Right cardiac atrium (tissue), 5 donors: ENCODE data around the gene LDHD. TPM values are rescaled to one million over a fixed set of nuclear protein-coding genes. Genes with fewer than 3 reads are reported as not detected.
"Not testable (repeated sequence)": the region's sequence is repeated elsewhere in the genome, so short reads cannot be mapped to it uniquely, and the experiment has no call there.

Experiments
- ATAC-seq, 2 donors: fragments of 200-7000 bp; cut with Tn5 transposase; one replicate each; pipeline versions ENCODE4 v1.8.0 to v1.9.1; 2020; ENCODE audit warnings: moderate library complexity in 2 of 2, mild to moderate bottlenecking in 1 of 2
- DNase-seq, 3 donors: peaks; one replicate each; pipeline ENCODE4 v3.0.0-alpha.2; 2020
- H3K27ac ChIP-seq: one replicate; pipeline ENCODE4 v1.5.1; 2013; ENCODE audit warnings: mild to moderate bottlenecking, low read length, control low read depth, moderate library complexity
- H3K27me3 ChIP-seq: one replicate; pipeline ENCODE4 v1.6.1; 2013; ENCODE audit not compliant: control insufficient read depth, insufficient read depth
- H3K4me1 ChIP-seq: one replicate; pipeline ENCODE4 v1.6.1; 2013; ENCODE audit warnings: low read length; ENCODE audit not compliant: control insufficient read depth, insufficient read depth
- H3K4me3 ChIP-seq: one replicate; pipeline ENCODE4 v1.5.1; 2013; ENCODE audit warnings: low read length, control low read depth
- H3K9me3 ChIP-seq: one replicate; pipeline ENCODE4 v1.6.1; 2013; ENCODE audit warnings: low read length; ENCODE audit not compliant: control insufficient read depth
- WGBS: extraction: QIAGEN DNeasy Blood & Tissue Kit; methylation state at CpG from one replicate; pipeline ENCODE4 v1.1.7; 2013; 5-methylcytosine and 5-hydroxymethylcytosine counted together
- intact Hi-C, 4 donors: fragments of 100-400 bp; cut with DNase I; formaldehyde crosslinking; loops; one replicate each; pipeline versions ENCODE4 v1.11.0 to v1.14.0; 2022 to 2023
- polyA plus RNA-seq: library from polyadenylated mRNA; stranded (reverse); fragments of 200-250 nt; gene quantifications from one replicate; pipeline ENCODE4 v1.2.3, GENCODE V29; 2013
- total RNA-seq, 4 donors: library from RNA; stranded (reverse); fragmentation: NEBNext Ultra II Directional; extraction: Animal tissue kit (Norgen Biotek cat#: 25700); gene quantifications; one replicate each; pipeline ENCODE4 v1.2.1, GENCODE V29; 2021
- donor health status: healthy with polysubstance abuse.
- donor health status: DM: no; HTN: yes; CAD: no.
- donor health status: DM: no; HTN: no; CAD: no.
- donor health status: DM: no; HTN: yes; CAD: no; lungs with severe emphysema.
- donor health status: DM: yes; HTN: yes; CAD: no.

LDHD gene
- total and polyA plus RNA-seq, 5 donors: 28.2 to 56.5 (median 43.5) TPM

- Histone ChIP-seq H3K4me3 (no peak overlapping the region), H3K9me3 (no peaks in the 10 kb centered on the region), H3K27me3 (no peaks in the 10 kb centered on the region), H3K4me1 (no peaks in the 10 kb centered on the region), H3K27ac (no peak overlapping the region)
- ATAC-seq (no peak), DNase-seq (no peak)
- 67% methylated on average over 7 of the region's 7 CpGs for WGBS
- intact Hi-C loops: no loop called here
Observed at GRCh38 chr16:75131081-75131480, 14.5 kb upstream of the LDHD start.

DNA sequence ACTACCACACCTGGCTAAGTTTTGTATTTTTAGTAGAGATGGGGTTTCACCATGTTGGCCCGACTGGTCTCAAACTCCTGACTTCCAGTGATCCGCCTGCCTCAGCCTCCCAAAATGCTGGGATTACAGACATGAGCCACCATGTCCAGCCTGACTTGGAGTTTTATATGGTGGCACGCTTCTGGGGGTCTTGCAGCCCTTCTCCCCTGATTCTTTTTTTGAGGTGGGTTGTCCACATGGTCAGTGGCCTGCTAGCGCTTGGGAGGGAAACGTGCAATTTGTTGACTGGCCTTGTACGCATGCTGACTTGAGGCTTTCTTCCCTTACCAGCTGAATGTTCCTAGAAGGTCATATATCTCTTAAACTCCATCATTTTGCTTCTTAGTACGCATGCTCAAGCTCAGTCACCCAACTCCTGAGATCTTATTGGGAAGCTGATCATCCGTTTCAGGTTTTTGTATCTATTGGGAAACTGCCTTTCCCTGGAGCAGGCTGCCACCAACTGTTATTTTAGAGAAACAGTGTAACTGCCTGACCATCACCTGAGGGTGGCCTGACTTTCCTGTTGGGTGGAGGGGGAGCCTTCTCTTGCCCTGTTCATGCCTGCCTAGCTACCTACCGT is 13.7 kb upstream of the LDHD start:
- DNase-seq (no peak), ATAC-seq (no peak)
- 83% methylated on average over 9 of the region's 9 CpGs for WGBS
- Histone ChIP-seq H3K4me1 (no peaks in the 10 kb centered on the region), H3K9me3 (no peaks in the 10 kb centered on the region), H3K27me3 (no peaks in the 10 kb centered on the region), H3K27ac (no peak overlapping the region), H3K4me3 (no peak overlapping the region)
- intact Hi-C loops: no loop called here

- H3K4me3 ChIP-seq, intact Hi-C loops, H3K9me3 ChIP-seq, H3K27me3 ChIP-seq, DNase-seq, H3K4me1 ChIP-seq, H3K27ac ChIP-seq, ATAC-seq: not testable (repeated sequence)
- 73% methylated on average over 5 of the region's 5 CpGs for WGBS
Observed at GRCh38 chr16:75129421-75130149, 13.0 kb upstream of the LDHD start.

GRCh38 chr16:75127713-75128415 is 11.3 kb upstream of the LDHD start:
- intact Hi-C loops: no loop called here
- H3K9me3 ChIP-seq: no peaks in the 10 kb centered on the region
- 63% methylated on average over 4 of the region's 4 CpGs for WGBS
- ATAC-seq (no peak), DNase-seq (no peak)
- H3K27ac ChIP-seq: no peak overlapping the region
- no peaks in the 10 kb centered on the region for H3K4me1 ChIP-seq
- H3K4me3 ChIP-seq: no peak overlapping the region
- no peaks in the 10 kb centered on the region for H3K27me3 ChIP-seq

GRCh38 chr16:75122609-75123008 is 6.0 kb upstream of the LDHD start:
- DNase-seq (no peak), ATAC-seq (no peak)
- H3K4me3 ChIP-seq: no peak overlapping the region
- H3K9me3 ChIP-seq: peaks cover 2% of the 10 kb centered on the region
- H3K27me3 ChIP-seq: no peaks in the 10 kb centered on the region
- intact Hi-C loops: no loop called here
- H3K4me1 ChIP-seq: no peaks in the 10 kb centered on the region
- 90% methylated on average over 1 of the region's 1 CpG for WGBS
- H3K27ac ChIP-seq: no peak overlapping the region

GRCh38 chr16:75121949-75122568 is 5.5 kb upstream of the LDHD start:
- H3K9me3 ChIP-seq: peaks cover 2% of the 10 kb centered on the region
- no peak overlapping the region for H3K4me3 ChIP-seq
- H3K4me1 ChIP-seq: no peaks in the 10 kb centered on the region
- no peaks in the 10 kb centered on the region for H3K27me3 ChIP-seq
- intact Hi-C loops: no loop called here
- no peak overlapping the region for H3K27ac ChIP-seq
- no peak for DNase-seq
- 96% methylated on average over 6 of the region's 6 CpGs for WGBS
- no peak for ATAC-seq

- Histone ChIP-seq H3K4me3 (no peak overlapping the region), H3K27me3 (no peaks in the 10 kb centered on the region), H3K9me3 (peaks cover 2% of the 10 kb centered on the region), H3K4me1 (no peaks in the 10 kb centered on the region), H3K27ac (no peak overlapping the region)
- intact Hi-C loops: no loop called here
- DNase-seq (no peak), ATAC-seq (no peak)
- WGBS: 79% methylated on average over 4 of the region's 4 CpGs
Observed at GRCh38 chr16:75120253-75120652, 3.7 kb upstream of the LDHD start.

DNA sequence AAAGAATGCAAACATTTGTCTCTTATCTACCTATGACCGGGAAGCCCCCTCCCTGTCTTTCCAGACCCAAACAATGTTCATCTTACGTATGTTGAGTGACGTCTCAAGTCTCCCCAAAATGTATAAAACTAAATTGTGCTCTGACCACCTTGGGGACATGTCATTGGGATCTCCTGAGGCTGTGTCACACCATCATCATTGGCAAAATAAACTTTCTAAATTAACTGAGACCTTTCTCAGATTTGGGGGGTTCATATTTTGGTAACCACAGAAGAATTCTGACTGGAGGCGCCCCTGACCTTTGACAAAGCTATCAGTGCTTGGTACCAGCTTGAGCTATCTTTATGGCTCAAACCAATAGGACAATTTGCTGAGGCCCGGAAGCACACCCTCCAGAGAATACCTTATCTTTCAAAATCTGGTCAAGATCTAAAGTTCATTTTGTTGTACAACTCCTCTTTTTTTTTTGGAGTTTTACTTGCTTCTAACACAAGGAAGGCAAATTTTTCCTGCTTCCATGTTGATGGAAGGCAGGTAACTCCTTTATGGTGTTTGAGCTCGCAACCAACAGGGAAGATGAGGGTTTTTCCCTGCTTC is 2.5 kb upstream of the LDHD start:
- no peaks in the 10 kb centered on the region for H3K4me1 ChIP-seq
- DNase-seq (no peak), ATAC-seq (no peak)
- intact Hi-C loops: no loop called here
- H3K27me3 ChIP-seq: no peaks in the 10 kb centered on the region
- H3K4me3 ChIP-seq: no peak overlapping the region
- H3K9me3 ChIP-seq: peaks cover 2% of the 10 kb centered on the region
- 77% methylated on average over 6 of the region's 6 CpGs for WGBS
- no peak overlapping the region for H3K27ac ChIP-seq

DNA sequence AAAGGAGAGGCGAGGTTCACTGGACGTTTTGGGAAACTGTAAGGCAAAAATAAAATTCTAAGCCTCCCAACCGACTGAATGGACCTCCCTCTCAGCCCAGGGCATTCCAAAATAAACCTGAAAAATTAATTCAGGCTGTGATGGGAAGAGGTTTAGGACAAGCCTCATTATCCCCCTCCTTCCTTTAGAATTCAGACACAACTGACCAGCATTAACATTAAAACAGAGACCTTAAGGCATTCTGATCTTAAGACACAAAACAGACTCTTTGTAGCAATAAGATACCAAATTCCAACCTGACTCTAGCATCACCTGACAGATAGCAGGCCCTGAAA is 298 bp upstream of the LDHD start:
- no peak overlapping the region for H3K27ac ChIP-seq
- H3K27me3 ChIP-seq: no peaks in the 10 kb centered on the region
- ATAC-seq (no peak), DNase-seq (no peak)
- intact Hi-C loops: no loop called here
- no peak overlapping the region for H3K4me3 ChIP-seq
- 26% methylated on average over 3 of the region's 3 CpGs for WGBS
- H3K4me1 ChIP-seq: no peaks in the 10 kb centered on the region
- H3K9me3 ChIP-seq: no peaks in the 10 kb centered on the region

DNA sequence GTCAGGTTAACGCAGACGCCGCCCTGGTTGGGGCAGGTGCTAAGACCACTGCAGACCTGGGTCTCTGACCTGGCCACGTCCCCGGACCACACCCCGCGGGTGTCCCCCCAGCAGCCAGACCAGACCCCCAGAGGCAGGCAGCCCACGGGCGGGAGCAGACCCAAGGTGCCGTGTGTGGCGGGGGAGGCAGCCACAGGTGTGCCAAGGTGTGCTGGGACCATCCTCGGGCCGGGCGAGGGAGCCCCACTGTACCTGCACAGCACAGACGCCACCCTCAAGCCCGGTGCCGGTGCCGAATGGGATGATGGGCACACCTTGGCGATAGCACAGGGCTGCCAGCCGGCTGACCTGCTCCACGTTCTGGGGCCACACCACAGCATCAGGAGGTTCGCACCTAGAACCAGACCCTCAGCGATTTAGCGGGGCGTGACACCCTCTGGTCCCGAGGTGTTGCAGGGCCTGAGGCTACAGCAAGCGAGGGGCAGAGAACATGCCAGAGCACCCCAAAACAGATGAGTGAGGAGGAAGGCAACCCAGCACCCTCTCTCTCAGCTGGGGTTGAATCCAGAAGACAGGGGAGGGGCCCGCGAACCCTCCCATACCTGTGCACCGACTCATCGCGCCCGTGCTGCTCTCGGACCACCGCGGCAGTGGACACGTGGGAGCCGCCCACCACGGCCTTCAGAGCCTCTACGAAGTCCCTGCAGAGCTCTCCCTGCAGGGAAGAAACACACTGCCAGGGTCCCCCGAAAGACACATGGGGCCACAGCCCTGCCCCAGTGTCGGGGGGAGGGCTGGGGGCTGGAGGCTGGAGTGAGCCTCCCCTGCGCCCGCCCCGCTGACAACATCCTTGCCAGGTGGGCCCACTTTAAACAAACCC is 1.4 kb downstream of the LDHD start:
- Histone ChIP-seq H3K9me3 (no peaks in the 10 kb centered on the region), H3K4me1 (no peaks in the 10 kb centered on the region), H3K4me3 (no peak overlapping the region), H3K27ac (no peak overlapping the region), H3K27me3 (no peaks in the 10 kb centered on the region)
- 89% methylated on average over 45 of the region's 45 CpGs for WGBS
- intact Hi-C loops: loop anchor here in 1 of 4 donors (5.0 kb wide), 1 partner anchor 118 kb away; the partner anchor contains the start of gene ZNRF1
- ATAC-seq (no peak), DNase-seq (peak in 2 of 3 donors; percentile 54 to 65)
